CD8-positive, alpha-beta memory T cell (primary cell): Measurements from ENCODE around the gene FAM13A. TPM values are rescaled to one million over a fixed set of nuclear protein-coding genes. Genes with fewer than 3 reads are reported as not detected.

Experiments used
- CTCF ChIA-PET: fragments of 350-600 bp; sonication (Branson Sonifier 250); formaldehyde crosslinking; loops from one replicate; lab custom pipeline; 2021; ENCODE audit warnings: antibody characterized with exemption; lab: Charles Lee
- POLR2A ChIA-PET: fragments of 350-600 bp; sonication (Branson Sonifier 250); formaldehyde crosslinking; loops from one replicate; lab custom pipeline; 2021; ENCODE audit warnings: antibody characterized with exemption; lab: Charles Lee
- DNase-seq, 5 donors: peaks; one replicate each; pipeline versions ENCODE4 v3.0.0 to v3.0.0-alpha.2; 2020 to 2022; ENCODE audit warnings: mixed read lengths in 1 of 5
- H3K27ac ChIP-seq: one replicate; pipeline ENCODE4 v1.7.0; 2013; ENCODE audit warnings: low read depth, mild to moderate bottlenecking, low read length, moderate library complexity
- H3K27me3 ChIP-seq: 2 replicates; pipeline ENCODE4 v1.7.0; 2013; ENCODE audit warnings: low read length, mild to moderate bottlenecking; ENCODE audit not compliant: insufficient read depth, poor library complexity, severe bottlenecking
- H3K36me3 ChIP-seq: 2 replicates; pipeline ENCODE4 v1.7.0; 2013; ENCODE audit warnings: mild to moderate bottlenecking, low read length, moderate library complexity; ENCODE audit not compliant: insufficient read depth
- H3K4me1 ChIP-seq: 2 replicates; pipeline ENCODE4 v1.7.0; 2013; ENCODE audit warnings: mild to moderate bottlenecking, low read length, moderate library complexity; ENCODE audit not compliant: insufficient read depth
- H3K4me3 ChIP-seq: 2 replicates; pipeline ENCODE4 v1.7.0; 2013; ENCODE audit warnings: mild to moderate bottlenecking, low read length
- H3K9me3 ChIP-seq: 2 replicates; pipeline ENCODE4 v1.7.0; 2013; ENCODE audit warnings: mild to moderate bottlenecking, low read length
- H3K27ac Mint-ChIP-seq, 8 donors: one replicate each; pipeline ENCODE4 v1.8.0; 2020 to 2021; ENCODE audit warnings: mixed read lengths in 8 of 8, mild to moderate bottlenecking in 6 of 8, inconsistent platforms in 3 of 8, moderate library complexity in 3 of 8
- H3K27me3 Mint-ChIP-seq, 2 donors: one replicate each; pipeline ENCODE4 v1.8.0; 2020 to 2021; ENCODE audit warnings: mixed read lengths in 2 of 2, mild to moderate bottlenecking in 1 of 2, moderate library complexity in 1 of 2
- H3K36me3 Mint-ChIP-seq, 3 donors: one replicate each; pipeline ENCODE4 v1.8.0; 2020 to 2021; ENCODE audit warnings: mixed read lengths in 3 of 3, inconsistent platforms in 1 of 3, mild to moderate bottlenecking in 1 of 3
- H3K4me1 Mint-ChIP-seq, 3 donors: one replicate each; pipeline ENCODE4 v1.8.0; 2020 to 2021; ENCODE audit warnings: mixed read lengths in 3 of 3, inconsistent platforms in 1 of 3, mild to moderate bottlenecking in 1 of 3
- H3K4me3 Mint-ChIP-seq, 7 donors: one replicate each; pipeline ENCODE4 v1.8.0; 2020 to 2021; ENCODE audit warnings: mixed read lengths in 7 of 7, mild to moderate bottlenecking in 6 of 7, moderate library complexity in 4 of 7, inconsistent platforms in 2 of 7
- H3K9me3 Mint-ChIP-seq, 5 donors: one replicate each; pipeline ENCODE4 v1.8.0; 2020 to 2022; ENCODE audit warnings: mixed read lengths in 5 of 5, mild to moderate bottlenecking in 3 of 5, moderate library complexity in 2 of 5, inconsistent platforms in 1 of 5
- polyA plus RNA-seq: library from polyadenylated mRNA; unstranded; fragments of 300-500 nt; fragmentation: Illumina TruSeq; gene quantifications from one replicate; pipeline ENCODE4 v1.2.3, GENCODE V29; 2021
- total RNA-seq, 2 experiments: library from RNA; stranded (reverse); gene quantifications; one replicate each; pipeline ENCODE4 v1.2.3, GENCODE V29; 2021

FAM13A gene
- total and polyA plus RNA-seq, 3 experiments from 2014 or later, result 1.4 to 1.6 (median 1.4) TPM

- CTCF ChIA-PET, result no interaction called here
- POLR2A ChIA-PET, result interaction anchor here (1.3 kb wide), 1 partner anchor 106 kb away, joined by 7 read pairs; the partner anchor contains the start of gene HERC3
- peak overlapping the region in 6 of 8 donors; percentile 33 to 96 (median 94) for H3K27ac Mint-ChIP-seq
Observed at GRCh38 chr4:88698519-88698918, 358.5 kb downstream of the FAM13A start.

GRCh38 chr4:88697588-88698329 is 359.2 kb downstream of the FAM13A start, which contains the start of gene NAP1L5:
Gene NAP1L5 (minus strand): TSS chr4:88697829. CDS start chr4:88697754, 75 bp downstream.
- Histone ChIP-seq H3K36me3 (peaks cover 7% of the 10 kb centered on the region), H3K27ac (peak within 1 kb of the TSS; percentile 66), H3K27me3 (no peaks in the 10 kb centered on the region), H3K4me1 (peaks cover 14% of the 10 kb centered on the region), H3K9me3 (no peaks in the 10 kb centered on the region), H3K4me3 (peak within 1 kb of the TSS; percentile 80)
- POLR2A ChIA-PET, result interaction anchor here (1.3 kb wide), 1 partner anchor 105 kb away, joined by 7 read pairs; the partner anchor contains the start of gene HERC3
- Mint-ChIP-seq H3K4me3 (peak within 1 kb of the TSS; percentile 83 to 94 (median 88)), H3K27me3 (no peaks in the 10 kb centered on the region), H3K36me3 (peaks cover 0 to 50% (median 10%) of the 10 kb centered on the region in 3 donors), H3K9me3 (no peaks in the 10 kb centered on the region), H3K27ac (peak within 1 kb of the TSS; percentile 37 to 98 (median 94)), H3K4me1 (peaks cover 8 to 25% (median 17%) of the 10 kb centered on the region in 3 donors)
- peak; percentile 63 to 84 (median 82) for DNase-seq
- CTCF ChIA-PET, result interaction anchor here (0.7 kb wide), 1 partner anchor 160 kb away, joined by 3 read pairs; no protein-coding TSS in a partner anchor

More at GRCh38 chr4:88698519-88698918, 358.5 kb downstream of the FAM13A start:
- Histone ChIP-seq H3K27ac (no peak overlapping the region), H3K36me3 (peaks cover 7% of the 10 kb centered on the region), H3K4me3 (no peak overlapping the region), H3K27me3 (no peaks in the 10 kb centered on the region), H3K4me1 (peaks cover 14% of the 10 kb centered on the region), H3K9me3 (no peaks in the 10 kb centered on the region)
- no peak for DNase-seq
- Mint-ChIP-seq H3K4me1 (peaks cover 8 to 22% (median 17%) of the 10 kb centered on the region in 3 donors), H3K4me3 (peak overlapping the region in 3 of 7 donors; percentile 32 to 92 (median 86)), H3K36me3 (peaks cover 0 to 56% (median 13%) of the 10 kb centered on the region in 3 donors), H3K9me3 (no peaks in the 10 kb centered on the region), H3K27me3 (no peaks in the 10 kb centered on the region)

DNA sequence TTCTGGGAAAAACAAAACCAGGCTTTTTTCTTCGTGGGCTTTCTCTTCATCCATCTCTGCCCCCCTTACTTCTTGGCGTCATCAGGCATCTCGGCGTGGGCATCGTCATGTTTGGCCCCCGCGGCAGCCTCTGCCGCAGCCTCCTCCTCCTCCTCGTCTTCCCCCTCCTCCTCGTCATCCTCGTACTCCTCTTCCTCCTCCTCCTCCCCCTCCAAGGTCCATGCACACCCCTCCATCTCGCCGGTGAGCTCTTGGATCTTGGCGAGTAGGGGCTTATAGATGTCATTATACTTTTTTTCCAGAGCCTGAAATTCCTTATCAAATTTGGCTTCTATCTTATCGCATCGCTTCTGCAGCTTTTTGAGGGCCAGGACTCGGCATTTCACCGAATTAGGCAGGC is 359.8 kb downstream of the FAM13A start:
- Histone ChIP-seq H3K27me3 (no peaks in the 10 kb centered on the region), H3K4me1 (peaks cover 14% of the 10 kb centered on the region), H3K36me3 (peaks cover 7% of the 10 kb centered on the region), H3K9me3 (no peaks in the 10 kb centered on the region), H3K4me3 (peak overlapping the region; percentile 80), H3K27ac (peak overlapping the region; percentile 66)
- ChIA-PET CTCF (no interaction called here), POLR2A (interaction anchor here (1.3 kb wide), 1 partner anchor 105 kb away, joined by 7 read pairs; the partner anchor contains the start of gene HERC3)
- Mint-ChIP-seq H3K4me1 (peaks cover 8 to 25% (median 17%) of the 10 kb centered on the region in 3 donors), H3K4me3 (peak overlapping the region; percentile 83 to 94 (median 88)), H3K36me3 (peaks cover 0 to 46% (median 7%) of the 10 kb centered on the region in 3 donors), H3K9me3 (no peaks in the 10 kb centered on the region), H3K27me3 (no peaks in the 10 kb centered on the region), H3K27ac (peak overlapping the region; percentile 37 to 98 (median 94))
- DNase-seq, result peak in 2 of 5 donors; percentile 24 to 54

GRCh38 chr4:88696630-88697029 is 360.4 kb downstream of the FAM13A start:
- Histone ChIP-seq H3K27ac (no peak overlapping the region), H3K4me3 (peak overlapping the region; percentile 80), H3K9me3 (no peaks in the 10 kb centered on the region), H3K27me3 (no peaks in the 10 kb centered on the region), H3K36me3 (peaks cover 7% of the 10 kb centered on the region), H3K4me1 (peaks cover 14% of the 10 kb centered on the region)
- Mint-ChIP-seq H3K4me1 (peaks cover 8 to 25% (median 17%) of the 10 kb centered on the region in 3 donors), H3K4me3 (peak overlapping the region; percentile 83 to 94 (median 88)), H3K9me3 (no peaks in the 10 kb centered on the region), H3K27ac (peak overlapping the region in 6 of 8 donors; percentile 34 to 96 (median 94)), H3K27me3 (no peaks in the 10 kb centered on the region), H3K36me3 (peaks cover 0 to 45% (median 7%) of the 10 kb centered on the region in 3 donors)
- peak in 1 of 5 donors; percentile 8 for DNase-seq
- ChIA-PET CTCF (interaction anchor here (1.1 to 1.2 kb wide), 2 partner anchors 9 to 157 kb away, joined by 3 read pairs; no protein-coding TSS in a partner anchor), POLR2A (no interaction called here)

- Histone ChIP-seq H3K27me3 (no peaks in the 10 kb centered on the region), H3K4me1 (peaks cover 14% of the 10 kb centered on the region), H3K9me3 (no peaks in the 10 kb centered on the region), H3K27ac (no peak overlapping the region), H3K36me3 (peaks cover 18% of the 10 kb centered on the region), H3K4me3 (no peak overlapping the region)
- no peak for DNase-seq
- Mint-ChIP-seq H3K27me3 (no peaks in the 10 kb centered on the region), H3K36me3 (peaks cover 5 to 54% (median 12%) of the 10 kb centered on the region in 3 donors), H3K27ac (peak overlapping the region in 3 of 8 donors; percentile 2 to 91 (median 17)), H3K4me1 (peaks cover 10 to 21% (median 17%) of the 10 kb centered on the region in 3 donors), H3K9me3 (no peaks in the 10 kb centered on the region), H3K4me3 (no peak overlapping the region)
- CTCF ChIA-PET, result no interaction called here
- POLR2A ChIA-PET, result no interaction called here
Observed at GRCh38 chr4:88693792-88694191, 363.2 kb downstream of the FAM13A start.

GRCh38 chr4:88690355-88690754 is 366.6 kb downstream of the FAM13A start:
- H3K36me3 ChIP-seq, result peaks cover 24% of the 10 kb centered on the region
- CTCF ChIA-PET, result no interaction called here

GRCh38 chr4:88681209-88681608 is 375.8 kb downstream of the FAM13A start:
- H3K27ac ChIP-seq, result no peak overlapping the region
- DNase-seq, result no peak
- ChIA-PET POLR2A (no interaction called here), CTCF (no interaction called here)
- no peak overlapping the region for H3K27ac Mint-ChIP-seq
- H3K27me3 ChIP-seq, result no peaks in the 10 kb centered on the region
- H3K4me3 Mint-ChIP-seq, result no peak overlapping the region
- no peaks in the 10 kb centered on the region for H3K4me1 Mint-ChIP-seq
- H3K27me3 Mint-ChIP-seq, result no peaks in the 10 kb centered on the region
- no peak overlapping the region for H3K4me3 ChIP-seq
- no peaks in the 10 kb centered on the region for H3K9me3 ChIP-seq
- peaks cover 50% of the 10 kb centered on the region for H3K36me3 ChIP-seq
- H3K9me3 Mint-ChIP-seq, result no peaks in the 10 kb centered on the region
- no peaks in the 10 kb centered on the region for H3K4me1 ChIP-seq
- H3K36me3 Mint-ChIP-seq, result peaks cover 36 to 91% (median 50%) of the 10 kb centered on the region in 3 donors

More at GRCh38 chr4:88690355-88690754, 366.6 kb downstream of the FAM13A start:
- Histone ChIP-seq H3K27ac (no peak overlapping the region), H3K27me3 (no peaks in the 10 kb centered on the region), H3K4me1 (no peaks in the 10 kb centered on the region), H3K9me3 (no peaks in the 10 kb centered on the region), H3K4me3 (no peak overlapping the region)
- Mint-ChIP-seq H3K9me3 (no peaks in the 10 kb centered on the region), H3K4me3 (no peak overlapping the region), H3K27ac (peak overlapping the region in 3 of 8 donors; percentile 53 to 56 (median 54)), H3K36me3 (peaks cover 28 to 61% (median 30%) of the 10 kb centered on the region in 3 donors), H3K27me3 (no peaks in the 10 kb centered on the region), H3K4me1 (peaks cover 0 to 2% (median 2%) of the 10 kb centered on the region in 3 donors)
- DNase-seq, result no peak
- POLR2A ChIA-PET, result no interaction called here
